Cardiac fibroblast (primary cell): ENCODE results near the gene CDHR3.
A peak's percentile ranks its signal among the peaks of the same experiment; 100 is the strongest.

Experiments used
- DNase-seq, 2 donors: peaks; one replicate each; pipeline versions ENCODE4 v3.0.0 to v3.0.0-alpha.2; 2010; ENCODE audit warnings: low read depth in 2 of 2
- H3K4me3 ChIP-seq, 2 donors: replicated peaks in 1 of 2; 1 replicate in 1 of 2; 2 replicates in 1 of 2; pipeline ENCODE4 v1.5.1; 2011; ENCODE audit warnings: low read depth in 2 of 2, low read length in 2 of 2, mild to moderate bottlenecking in 2 of 2, moderate library complexity in 1 of 2
- TF ChIP-seq, protein P1 (sequence below): IDR thresholded peaks from one replicate; pipeline ENCODE4 v1.5.1; 2011; ENCODE audit warnings: low read depth, mild to moderate bottlenecking, low read length, inconsistent platforms

Gene CDHR3

DNA sequence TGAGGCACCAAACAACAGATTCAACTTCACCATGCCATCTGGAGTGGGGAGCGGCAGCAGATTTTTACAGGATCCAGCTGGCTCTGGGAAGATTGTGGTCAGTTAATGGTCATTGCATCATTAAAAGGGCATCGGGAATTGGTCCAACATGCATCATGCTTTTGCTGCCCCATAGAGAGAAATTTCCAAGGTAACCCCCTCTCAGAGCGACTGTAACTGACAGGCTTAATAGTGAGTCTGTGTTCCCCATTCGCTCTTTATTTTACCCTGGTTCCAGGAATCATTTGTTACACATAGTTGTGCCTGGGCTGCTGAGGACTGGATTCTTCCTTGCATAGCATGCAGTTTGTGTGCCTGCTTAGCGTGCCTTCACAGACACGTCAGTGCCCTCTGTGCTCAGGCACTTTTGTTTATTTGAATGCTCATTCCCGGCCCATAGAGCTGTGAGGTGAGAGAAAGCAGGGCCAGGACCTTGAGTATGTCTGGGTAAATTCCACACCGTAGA is 49.9 kb downstream of the CDHR3 start:
- TF ChIP-seq, protein P1, sequence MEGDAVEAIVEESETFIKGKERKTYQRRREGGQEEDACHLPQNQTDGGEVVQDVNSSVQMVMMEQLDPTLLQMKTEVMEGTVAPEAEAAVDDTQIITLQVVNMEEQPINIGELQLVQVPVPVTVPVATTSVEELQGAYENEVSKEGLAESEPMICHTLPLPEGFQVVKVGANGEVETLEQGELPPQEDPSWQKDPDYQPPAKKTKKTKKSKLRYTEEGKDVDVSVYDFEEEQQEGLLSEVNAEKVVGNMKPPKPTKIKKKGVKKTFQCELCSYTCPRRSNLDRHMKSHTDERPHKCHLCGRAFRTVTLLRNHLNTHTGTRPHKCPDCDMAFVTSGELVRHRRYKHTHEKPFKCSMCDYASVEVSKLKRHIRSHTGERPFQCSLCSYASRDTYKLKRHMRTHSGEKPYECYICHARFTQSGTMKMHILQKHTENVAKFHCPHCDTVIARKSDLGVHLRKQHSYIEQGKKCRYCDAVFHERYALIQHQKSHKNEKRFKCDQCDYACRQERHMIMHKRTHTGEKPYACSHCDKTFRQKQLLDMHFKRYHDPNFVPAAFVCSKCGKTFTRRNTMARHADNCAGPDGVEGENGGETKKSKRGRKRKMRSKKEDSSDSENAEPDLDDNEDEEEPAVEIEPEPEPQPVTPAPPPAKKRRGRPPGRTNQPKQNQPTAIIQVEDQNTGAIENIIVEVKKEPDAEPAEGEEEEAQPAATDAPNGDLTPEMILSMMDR: no peak
- DNase-seq: peak; percentile 41 to 83
- H3K4me3 ChIP-seq: no peak overlapping the region

DNA sequence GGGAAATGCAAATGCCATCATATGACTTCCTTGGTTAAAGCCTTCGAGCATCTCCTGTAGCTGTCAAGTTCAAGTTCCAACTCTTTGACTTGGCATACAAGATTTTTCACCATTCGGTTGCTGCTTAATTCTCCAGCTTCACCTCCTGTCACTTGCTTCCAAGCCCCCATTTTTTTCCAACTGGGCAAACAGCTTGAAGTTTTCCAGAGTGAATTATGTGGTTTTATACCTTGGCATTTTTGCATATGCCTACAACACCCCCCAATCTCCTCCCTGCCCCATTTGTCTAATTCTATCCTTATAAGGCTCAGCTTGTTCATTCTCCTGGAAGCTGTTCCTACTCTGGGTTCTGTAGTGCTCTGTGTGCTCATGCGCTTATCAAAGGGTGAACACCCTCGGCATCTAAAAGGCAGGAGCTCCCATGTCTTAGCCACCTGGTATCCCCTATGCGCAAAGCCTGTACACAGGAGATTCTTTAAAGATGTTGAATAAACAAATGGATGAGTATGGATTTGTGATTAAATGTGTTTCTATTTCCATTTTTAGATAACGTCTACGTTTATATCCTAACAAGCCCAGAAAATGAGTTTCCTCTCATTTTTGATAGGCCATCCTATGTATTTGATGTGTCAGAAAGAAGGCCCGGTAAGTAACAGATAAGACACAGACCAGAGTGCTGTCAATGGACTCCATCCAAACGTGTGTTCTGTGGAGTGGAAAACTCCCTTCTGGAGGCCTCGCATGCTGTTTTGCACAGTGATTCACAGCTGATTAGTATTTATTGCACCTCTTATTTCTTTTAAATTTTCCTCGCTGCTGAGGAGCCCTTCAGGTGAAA is 52.5 kb downstream of the CDHR3 start:
- no peak for DNase-seq
- TF ChIP-seq, protein P1: no peak
- no peak overlapping the region for H3K4me3 ChIP-seq

DNA sequence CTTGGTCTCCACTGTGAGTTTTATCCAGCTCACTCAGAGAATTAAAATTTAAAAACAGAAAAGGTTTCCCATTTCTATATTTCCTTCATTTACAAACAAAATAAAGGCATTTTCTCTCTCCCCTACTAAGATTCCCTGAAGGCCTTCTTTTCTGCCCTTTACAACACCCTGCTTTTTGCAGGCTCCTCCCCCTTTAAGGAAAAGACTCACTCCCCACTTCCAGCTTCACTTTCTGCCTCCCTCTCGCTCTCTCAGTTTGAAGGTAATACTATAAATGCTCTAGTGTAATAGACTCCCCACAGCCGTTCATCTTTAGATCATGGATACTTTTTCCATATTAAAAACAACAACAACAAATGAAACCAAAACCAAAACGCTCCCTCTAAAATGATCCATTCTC is 53.3 kb downstream of the CDHR3 start:
- TF ChIP-seq, protein P1: no peak
- no peak for DNase-seq
- no peak overlapping the region for H3K4me3 ChIP-seq

DNA sequence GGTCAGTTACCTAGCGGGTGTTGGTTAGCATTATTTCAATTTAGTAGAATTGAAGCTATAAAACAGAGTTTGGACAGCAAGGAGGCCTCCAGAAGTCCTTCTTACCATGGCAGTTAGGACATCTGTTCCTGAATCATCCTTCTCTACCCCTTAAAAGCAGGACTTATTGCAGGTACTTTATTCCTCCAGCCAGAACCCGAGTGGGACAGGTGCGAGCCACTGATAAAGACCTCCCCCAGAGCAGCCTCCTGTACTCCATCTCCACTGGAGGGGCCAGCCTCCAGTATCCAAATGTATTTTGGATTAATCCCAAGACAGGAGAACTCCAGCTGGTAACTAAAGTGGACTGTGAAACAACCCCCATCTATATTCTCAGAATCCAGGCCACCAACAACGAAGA is 54.6 kb downstream of the CDHR3 start:
- TF ChIP-seq, protein P1: no peak
- DNase-seq: no peak
- no peak overlapping the region for H3K4me3 ChIP-seq

DNA sequence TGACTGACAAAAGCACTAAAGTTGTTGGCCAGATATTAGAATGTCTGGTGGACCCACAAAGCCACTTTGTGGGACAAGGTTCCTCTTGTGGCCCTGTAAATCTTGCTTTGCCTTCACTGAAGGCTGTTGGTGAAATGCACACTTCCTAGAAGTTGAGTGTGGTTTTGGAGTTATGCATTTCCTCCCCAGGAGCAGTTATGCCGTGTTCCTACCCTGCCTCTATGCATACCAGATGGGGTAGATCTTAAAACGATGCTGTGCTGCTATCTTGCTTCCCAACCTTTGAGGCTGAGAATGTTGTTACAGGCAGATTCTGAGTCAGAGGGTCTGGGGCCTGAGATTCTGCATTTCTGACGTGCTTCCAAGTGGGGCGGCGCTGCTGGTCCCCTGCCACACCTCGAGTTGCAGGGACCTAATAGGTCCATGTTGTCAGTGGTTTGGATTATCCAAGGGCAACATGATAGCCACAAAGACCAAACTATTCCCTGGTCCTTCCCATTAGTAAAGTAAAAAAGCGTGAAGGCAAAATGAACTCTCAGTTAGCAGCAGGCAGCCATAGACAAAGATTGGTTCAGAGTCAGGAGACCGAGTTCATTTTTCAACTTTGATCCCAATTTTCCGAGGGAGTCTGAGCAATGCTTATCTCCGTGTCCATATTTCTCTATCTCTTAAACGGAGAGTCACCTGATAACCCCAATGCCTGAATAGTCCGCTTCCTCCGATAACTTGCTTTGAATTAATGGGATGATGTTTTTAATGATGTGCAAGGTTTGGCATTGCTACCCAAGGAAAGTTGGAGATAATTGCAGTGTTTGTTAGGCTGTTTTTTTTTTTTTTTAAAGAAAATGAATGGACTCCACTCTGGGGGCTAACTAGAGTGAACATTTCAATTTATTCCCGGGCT is 55.8 kb downstream of the CDHR3 start:
- no peak overlapping the region for H3K4me3 ChIP-seq
- TF ChIP-seq, protein P1: no peak
- peak in 1 of 2 donors; percentile 39 for DNase-seq

DNA sequence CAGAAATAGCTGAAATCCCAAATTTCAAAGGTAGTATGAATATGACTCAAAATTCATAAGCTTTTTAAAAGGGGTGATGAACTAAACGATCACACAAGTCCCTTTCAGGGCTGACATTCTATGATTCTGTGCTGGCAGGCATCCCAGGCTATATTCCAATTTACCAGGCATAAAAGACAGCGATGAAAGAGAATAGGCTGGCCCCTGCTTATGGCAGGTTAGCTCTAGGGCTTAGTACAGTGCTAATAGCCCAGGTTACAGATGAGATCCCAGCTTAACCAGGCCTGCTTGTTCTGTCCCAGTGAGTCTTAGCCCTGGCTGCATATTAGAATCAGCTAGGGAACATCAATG is 56.4 kb downstream of the CDHR3 start:
- H3K4me3 ChIP-seq: no peak overlapping the region
- TF ChIP-seq, protein P1: no peak
- DNase-seq: no peak
